Uterus (tissue), 2 donors: ENCODE measurements around the gene SCLT1.
A peak's percentile ranks its signal among the peaks of the same experiment; 100 is the strongest.

Experiments used
- POLR2A ChIP-seq, 2 donors: fragments of 450-650 bp; IDR thresholded peaks; one replicate each; pipeline ENCODE4 v1.6.1; 2016; ENCODE audit warnings: antibody characterized with exemption in 2 of 2, mild to moderate bottlenecking in 1 of 2, moderate library complexity in 1 of 2
- TF ChIP-seq, protein P1 (sequence below), 4 experiments: fragments of 200-600 bp in 2 of 4; fragments of 450-650 bp in 2 of 4; sonication (generic) in 2 of 4; IDR thresholded peaks; one replicate each; pipeline ENCODE4 v1.5.1; 2016 to 2019; ENCODE audit warnings: antibody characterized with exemption in 4 of 4, mild to moderate bottlenecking in 2 of 4, moderate library complexity in 1 of 4

DNA sequence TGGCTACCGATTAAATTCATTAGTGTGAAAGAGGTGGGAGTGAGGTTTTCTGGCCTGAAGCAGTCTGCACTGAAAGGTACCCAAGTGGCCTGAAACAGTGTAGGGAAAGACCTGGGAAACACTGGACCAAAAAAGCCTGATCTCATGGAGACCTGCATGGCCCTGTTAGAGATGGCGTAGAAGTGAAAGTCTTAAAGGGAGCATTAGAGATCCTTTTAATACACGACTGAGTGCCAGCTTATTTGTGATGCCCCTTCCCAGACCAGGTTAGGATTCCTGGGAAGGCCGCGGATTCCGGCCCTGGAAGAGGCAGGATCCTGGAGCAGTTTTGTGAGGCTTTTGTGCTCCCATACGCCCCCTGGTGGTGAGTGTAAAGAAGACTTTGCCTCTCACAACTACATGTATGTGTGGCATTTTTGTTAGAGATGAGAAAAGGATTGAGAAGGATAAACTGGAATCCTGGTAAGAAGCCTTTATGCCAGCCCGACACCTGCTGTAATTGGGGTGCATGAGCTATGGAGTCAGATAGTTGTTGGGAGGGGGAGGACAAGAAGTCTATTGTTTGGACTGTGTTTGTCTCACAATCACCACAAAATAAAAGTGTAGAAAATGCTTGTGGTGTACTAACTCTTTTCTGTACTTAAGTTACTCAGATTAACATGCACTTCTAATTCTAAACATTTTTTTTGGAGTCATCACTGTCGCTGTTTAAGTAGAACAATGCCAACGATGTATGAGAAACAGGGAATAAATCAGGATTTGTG is 229.8 kb downstream of the SCLT1 start:
- TF ChIP-seq, protein P1, sequence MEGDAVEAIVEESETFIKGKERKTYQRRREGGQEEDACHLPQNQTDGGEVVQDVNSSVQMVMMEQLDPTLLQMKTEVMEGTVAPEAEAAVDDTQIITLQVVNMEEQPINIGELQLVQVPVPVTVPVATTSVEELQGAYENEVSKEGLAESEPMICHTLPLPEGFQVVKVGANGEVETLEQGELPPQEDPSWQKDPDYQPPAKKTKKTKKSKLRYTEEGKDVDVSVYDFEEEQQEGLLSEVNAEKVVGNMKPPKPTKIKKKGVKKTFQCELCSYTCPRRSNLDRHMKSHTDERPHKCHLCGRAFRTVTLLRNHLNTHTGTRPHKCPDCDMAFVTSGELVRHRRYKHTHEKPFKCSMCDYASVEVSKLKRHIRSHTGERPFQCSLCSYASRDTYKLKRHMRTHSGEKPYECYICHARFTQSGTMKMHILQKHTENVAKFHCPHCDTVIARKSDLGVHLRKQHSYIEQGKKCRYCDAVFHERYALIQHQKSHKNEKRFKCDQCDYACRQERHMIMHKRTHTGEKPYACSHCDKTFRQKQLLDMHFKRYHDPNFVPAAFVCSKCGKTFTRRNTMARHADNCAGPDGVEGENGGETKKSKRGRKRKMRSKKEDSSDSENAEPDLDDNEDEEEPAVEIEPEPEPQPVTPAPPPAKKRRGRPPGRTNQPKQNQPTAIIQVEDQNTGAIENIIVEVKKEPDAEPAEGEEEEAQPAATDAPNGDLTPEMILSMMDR (IDR thresholded peaks at IDR 0.05), result peak; percentile 72 to 91 (median 83)
- TF ChIP-seq POLR2A (IDR thresholded peaks at IDR 0.05), result no peak
